SIG-M5 treated with dmso at 0.1 percent for 504 hours (cell line): ENCODE data around the gene EVC2.

Experiments
- DNase-seq: peaks from one replicate; lab custom pipeline; 2025; ENCODE audit not compliant: unreplicated experiment; lab: John Stamatoyannopoulos, UW

EVC2 gene

DNA sequence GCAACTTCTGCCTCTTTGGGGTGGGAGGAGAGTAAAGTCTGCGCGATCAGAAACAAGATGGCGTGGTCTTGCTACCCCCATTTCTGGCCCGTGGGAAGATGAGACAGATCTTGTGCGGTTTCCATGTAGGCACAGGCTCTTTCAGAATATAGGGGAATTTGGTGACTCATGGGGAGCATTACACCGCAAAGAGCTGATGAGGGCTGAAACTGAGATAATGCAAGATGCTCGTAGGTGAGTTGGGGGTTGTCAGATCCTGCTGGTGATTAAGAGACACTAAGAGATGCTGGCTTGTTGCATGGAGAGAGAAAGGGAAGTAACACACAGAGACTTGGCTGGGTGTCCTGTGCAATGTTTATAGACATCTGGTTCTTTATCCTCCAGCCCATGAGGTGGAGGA is 4.2 kb upstream of the EVC2 start:
- DNase-seq = no peak

DNA sequence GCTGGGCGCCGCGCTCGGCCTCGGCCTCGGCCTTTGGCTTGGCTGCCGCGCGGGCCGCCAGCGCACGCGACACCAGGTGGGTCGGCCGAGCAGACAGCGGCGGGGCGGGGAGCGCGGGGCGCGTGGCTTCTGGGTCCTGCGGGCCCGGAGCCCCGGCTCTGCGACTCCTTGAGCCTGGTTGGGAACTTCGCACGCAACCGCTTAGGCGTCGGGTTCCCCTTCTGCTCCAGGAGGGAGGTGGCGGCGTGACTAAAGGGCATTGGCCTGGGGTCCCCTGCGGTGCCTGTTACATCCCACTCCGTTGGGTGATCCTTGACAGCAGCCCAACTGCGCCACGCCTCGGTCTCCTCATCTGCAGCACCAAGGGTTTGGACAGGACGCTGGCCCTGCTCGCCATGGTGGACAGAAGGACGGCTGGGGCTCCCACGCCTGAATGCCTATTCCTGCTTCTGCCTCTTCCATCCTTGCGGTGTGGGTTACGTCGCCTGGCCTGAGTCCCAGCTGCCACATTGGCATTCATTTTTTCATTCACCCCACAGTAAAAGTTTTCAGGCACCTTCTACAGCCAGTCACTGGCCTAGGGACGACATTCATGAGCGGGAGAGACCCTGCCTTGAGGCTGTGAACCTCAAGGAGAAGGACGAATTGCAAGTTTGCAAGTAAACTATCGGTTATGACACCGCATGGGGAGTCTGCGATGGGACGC is 3.3 kb upstream of the EVC2 start:
- DNase-seq = no peak

DNA sequence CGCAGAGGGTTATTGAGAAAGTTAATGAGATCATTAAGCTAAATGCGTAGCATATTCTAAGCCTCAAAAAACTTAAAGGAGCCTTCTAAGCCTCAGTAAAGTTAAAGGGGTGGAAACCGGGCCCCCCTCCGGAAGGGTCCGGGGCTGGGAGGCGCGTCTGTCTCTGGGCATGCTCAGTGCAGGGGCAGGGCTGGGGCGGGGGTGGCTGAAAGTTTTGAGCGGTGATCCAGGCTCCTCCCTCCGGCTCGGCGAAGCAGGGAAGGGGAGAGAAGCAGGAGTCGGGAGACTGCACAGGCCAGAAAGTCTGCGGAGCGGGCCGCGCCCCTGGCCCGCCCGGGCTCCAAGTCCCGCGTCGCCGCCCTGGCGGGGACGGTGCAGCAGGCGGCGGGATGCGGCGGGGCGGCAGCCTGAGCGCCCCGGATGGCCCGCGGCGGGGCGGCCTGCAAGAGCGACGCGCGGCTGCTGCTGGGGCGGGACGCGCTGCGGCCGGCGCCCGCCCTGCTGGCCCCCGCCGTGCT is 2.7 kb upstream of the EVC2 start, which contains the start of gene EVC:
Gene EVC, plus strand, starts transcription at position 241 of the 518 bp plus-strand sequence. Its CDS starts 180 bp downstream, at position 421.
- DNase-seq = no peak

DNA sequence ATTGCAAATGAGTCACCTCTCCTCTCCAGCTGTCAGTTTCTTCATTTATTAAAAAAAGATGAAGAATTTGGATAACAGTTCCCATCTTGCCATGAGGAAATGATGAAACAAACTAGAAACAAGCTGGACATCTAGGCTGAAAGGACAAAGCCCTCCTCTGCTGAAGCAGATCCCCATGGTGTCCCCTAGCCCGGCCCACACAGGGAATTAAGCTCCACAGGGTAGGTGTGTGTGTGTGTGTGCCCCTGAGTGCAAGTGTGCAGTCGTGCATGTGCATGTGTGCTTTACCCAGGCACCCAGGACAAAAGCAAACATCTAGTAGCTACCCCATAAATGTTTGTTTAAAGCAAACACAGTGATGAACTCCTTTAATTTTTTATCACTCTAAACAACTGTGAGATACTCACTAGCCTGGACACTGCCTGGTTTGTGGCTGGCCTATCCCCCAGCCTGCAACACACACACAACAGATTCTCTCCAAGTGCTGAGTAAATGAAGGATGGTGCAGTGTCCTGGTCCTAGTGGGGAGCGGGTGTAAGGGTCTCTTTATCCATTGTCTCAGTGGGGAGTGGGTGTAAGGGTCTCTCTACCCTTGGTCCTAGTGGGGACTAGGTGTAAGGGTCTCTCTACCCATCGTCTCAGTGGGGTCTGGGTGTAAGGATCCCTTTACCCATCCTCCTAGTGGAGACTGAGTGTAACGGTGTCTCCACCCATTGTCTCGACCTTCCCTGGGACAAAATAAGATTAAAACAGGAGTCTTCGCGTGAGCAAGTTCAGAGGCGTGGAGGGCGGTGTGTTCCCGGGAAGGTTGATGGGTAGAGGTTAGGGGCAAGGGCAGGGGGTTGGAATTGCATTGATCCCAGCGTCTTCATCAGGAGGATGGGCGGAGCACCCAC is 2.0 kb upstream of the EVC2 start:
- no peak for DNase-seq

DNA sequence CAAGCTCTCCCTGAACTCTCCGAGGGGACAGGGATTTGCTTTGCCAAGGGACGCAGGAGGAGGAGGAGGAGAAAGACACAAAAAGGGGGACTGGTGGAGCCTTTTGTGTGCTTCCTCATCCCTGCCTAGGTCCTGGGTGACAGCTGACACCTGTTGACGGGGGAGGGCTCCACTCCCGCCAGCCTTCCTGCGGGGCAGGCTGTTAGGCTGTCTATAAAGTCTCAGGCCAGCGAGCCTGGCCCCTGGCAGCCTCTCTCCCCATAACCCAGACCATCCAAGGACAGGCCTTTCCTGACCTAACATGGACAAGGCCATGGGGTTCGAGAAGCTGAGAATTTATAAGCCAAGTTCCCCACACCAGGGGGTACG is 832 bp upstream of the EVC2 start:
- no peak for DNase-seq

DNA sequence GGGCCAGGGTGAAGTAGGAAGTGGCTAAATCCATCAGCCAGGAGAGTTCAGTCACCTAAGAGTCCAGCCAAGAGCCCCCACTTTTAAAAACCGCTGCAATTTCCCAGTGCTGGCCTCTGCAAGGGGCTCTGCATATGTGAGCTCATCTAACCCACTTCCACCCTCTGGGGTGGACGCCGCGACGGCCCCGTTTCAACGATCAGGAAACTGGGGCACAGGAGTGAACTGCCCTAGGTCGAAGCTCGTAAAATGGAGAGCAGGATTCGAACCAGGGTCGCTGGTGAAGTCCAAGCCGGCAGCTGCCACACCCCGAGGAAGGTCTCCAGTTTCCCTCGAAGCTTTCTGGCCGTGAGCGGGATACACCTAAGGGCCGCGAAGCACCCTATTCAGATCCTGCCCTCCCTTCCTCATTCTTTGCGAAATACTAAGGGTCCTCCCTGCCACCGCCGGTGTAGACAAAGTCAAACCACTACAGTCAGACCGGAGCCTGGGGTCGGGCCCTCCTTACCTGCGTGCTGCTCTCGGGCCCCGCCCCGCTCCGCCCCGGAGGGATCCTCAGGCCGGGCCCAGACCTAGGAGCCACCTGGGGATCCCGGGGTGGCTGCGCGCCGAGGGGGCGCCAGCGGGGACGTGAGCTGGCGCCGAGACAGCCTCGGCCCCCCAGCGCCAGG is 446 bp downstream of the EVC2 start:
- DNase-seq = no peak

DNA sequence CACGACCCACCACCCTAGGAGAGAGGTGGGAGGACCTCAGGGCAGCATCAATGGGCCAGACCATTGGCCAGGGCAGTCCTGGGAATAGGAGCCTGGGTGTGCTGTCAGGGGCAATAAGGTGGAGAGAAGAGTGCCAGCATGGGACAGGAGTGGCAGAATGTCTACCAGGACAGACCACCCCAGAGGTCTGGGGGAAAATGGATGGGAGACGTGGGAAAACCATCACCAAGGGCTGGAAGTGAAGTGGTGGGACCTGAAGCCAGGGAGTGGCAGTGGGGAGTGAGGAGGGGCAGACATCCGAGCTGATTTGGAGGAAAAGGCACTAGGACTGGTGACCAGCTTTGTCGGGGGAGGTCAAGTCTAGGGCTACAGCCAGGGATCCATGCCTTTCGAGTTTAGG is 993 bp downstream of the EVC2 start:
- no peak for DNase-seq

DNA sequence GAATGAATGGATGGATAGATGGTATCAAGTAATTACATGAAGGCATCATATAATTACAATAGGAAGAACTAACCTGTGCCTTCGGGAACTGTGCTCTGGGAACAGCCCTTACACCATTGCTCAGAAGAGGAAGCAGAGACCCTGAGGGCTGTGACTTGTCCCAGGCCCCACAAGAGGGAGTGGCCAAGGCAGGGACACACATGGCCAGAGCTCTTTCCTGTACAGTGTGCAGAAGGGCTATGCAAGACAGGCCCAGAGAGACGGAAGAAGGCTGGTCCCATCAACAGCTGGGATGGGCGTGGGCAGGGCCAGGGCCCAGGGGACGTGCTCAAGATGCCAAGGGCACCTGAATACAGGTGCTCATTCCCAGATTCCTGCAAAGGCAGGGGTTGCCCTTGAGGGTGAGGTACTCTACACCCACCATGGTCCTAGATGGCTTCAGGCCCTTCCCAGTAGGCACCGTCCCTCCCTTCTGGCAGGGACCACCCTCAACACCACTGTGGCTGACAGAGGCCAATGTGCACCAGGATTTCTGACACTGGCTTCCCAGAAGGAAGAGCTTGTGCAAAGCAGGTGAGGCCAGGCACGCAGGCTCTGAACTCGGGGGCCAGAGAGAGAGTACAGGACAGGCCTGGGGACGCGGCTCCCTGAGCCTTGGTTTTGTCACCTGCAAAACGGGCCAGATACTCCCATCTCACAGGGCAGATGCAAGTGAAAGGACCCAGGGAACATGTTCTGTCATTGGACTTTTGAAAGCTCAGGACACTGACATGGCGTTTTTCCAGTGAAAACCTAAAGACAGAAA is 1.7 kb downstream of the EVC2 start:
- no peak for DNase-seq

DNA sequence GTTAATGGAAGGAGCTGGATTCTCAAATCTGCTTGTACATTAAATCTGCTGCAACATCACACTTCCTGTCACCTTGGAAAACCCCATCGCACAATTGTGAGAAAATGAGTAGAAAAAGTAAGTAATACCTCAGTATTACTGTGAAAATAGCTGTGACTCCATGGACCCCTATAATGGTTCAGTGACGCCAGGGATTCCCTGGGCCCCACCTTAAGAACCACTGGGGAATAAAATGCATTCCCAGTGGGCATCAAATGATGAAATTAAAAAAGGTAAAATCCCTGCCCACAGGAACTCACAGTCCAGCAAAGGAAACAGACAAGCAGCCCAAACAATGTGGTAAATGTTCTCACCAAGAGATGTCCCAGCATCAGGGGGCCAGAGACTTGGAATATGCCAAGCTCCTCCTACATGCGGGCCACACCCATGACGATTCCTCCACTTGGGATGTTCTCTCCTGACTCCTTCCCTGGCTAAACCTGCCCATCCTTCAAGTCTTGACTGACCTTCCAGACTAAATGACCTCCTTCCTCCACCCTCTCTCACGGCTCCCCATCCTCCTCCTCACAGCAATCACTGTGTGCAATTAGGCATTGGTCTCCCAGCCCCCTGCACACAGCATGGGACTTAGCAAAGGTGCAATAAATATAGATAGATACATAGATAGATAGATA is 2.6 kb downstream of the EVC2 start:
- DNase-seq = no peak

DNA sequence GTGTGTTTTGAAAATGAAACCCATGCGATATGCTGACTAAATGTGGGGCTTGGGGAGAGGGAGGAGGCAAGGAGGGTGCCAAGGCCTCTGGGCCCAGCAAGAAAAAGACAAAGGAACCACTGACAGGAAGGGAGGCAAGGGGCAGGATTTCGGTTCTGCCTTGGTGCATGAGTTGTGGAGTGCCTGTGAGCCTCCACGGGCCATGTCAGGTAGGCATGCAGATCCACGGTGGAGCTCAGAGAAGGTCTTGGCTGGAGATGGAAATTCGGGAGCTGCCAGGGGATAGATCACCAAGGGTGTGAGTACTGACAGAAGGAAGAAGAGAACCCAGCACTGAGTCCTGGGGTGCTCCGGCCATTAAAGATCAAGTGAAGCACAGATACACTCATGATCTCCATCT is 4.1 kb downstream of the EVC2 start:
- no peak for DNase-seq

DNA sequence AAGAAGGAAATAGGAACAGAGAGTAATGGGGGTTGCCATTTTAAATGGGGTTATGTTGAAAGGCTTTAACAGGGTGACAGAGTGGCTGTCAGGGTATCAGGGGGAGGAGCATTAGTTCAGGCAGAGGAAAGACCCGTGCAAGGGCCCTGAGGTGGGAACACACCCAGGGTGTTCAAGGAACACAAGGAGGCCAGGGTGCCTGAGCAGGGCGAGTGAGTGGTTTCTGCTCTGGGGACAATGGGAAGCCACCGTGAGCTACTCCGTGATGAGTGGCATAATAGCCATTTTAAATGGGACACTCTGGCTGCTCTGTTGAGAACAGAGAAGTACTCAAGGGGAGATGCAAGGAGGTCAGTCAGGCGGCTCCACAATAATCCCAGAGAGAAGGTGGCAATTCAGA is 4.5 kb downstream of the EVC2 start:
- no peak for DNase-seq

DNA sequence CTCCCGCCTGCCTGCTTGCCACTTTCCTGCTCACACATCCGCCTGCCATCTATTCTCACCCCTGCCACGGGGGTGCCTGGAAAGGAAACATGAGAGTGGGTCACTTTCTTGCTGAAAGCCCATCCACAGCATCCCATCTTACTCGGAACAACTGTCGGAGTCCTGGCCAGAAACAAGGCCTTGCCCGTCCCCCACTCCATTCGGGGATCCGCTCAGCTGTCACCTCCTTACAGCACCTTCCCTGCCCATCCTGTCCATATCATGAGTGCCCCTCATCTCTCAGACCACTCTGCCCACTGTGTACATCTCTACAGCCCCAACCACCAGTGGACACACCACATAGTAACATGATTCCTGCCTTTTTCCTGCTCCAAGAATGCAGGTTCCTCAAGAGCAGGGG is 6.4 kb downstream of the EVC2 start:
- no peak for DNase-seq

DNA sequence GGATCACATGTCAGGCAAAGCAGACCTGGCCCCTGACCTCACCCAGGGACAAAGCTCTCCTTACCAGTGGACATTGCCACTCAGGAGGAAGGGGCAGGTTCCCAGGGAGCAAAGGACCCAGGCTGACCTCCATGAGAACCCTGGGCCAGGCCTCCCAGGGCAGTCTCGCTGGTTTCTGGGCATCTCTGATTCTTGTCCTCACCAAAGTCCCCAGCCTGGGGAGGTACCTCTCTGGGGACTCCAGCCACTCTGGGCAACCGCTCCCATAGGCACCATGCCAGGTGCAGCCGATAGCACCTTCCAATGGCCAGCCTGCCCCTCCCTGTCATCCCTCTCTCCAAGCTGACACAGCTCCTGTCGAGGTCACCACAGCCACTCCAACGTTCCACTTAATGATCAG is 7.9 kb downstream of the EVC2 start:
- no peak for DNase-seq

DNA sequence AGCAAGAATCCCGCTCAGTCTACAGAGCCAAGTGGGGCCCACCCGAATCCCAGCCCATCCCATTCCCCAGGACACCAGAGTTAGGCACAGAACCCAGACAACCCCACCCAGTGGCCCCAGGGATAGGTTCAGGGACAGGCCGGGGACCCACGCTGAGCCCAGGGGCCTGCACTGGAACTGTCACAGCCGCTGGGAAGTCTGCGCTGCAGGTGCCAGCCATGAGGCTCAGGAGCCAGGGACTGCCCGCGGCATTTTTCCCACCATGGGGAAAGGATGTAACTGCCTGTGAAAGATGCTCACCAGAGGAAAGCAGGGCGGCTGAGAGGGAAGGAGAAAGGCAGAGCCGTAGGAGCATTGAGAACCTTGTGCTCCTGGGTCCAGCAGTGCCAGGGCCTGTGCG is 12.0 kb downstream of the EVC2 start:
- no peak for DNase-seq

DNA sequence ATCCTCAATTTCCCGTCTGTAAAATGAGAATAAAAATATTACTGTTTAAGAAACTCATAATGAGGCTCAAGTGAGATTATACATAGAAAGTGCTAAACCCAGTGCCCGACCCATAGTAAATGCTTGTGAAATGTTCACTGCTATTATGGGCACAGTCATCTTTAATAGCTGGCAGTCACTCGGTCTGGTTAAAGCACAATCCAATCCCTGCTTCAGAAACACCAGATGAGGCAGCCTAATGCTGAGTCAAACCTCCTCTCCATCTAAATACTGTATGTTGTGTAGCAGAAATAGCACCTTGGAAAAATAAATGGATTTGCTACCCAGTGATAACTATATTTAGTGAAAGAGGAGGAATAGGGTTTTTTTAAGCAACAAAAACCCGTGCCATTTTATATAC is 14.5 kb downstream of the EVC2 start:
- DNase-seq = no peak

DNA sequence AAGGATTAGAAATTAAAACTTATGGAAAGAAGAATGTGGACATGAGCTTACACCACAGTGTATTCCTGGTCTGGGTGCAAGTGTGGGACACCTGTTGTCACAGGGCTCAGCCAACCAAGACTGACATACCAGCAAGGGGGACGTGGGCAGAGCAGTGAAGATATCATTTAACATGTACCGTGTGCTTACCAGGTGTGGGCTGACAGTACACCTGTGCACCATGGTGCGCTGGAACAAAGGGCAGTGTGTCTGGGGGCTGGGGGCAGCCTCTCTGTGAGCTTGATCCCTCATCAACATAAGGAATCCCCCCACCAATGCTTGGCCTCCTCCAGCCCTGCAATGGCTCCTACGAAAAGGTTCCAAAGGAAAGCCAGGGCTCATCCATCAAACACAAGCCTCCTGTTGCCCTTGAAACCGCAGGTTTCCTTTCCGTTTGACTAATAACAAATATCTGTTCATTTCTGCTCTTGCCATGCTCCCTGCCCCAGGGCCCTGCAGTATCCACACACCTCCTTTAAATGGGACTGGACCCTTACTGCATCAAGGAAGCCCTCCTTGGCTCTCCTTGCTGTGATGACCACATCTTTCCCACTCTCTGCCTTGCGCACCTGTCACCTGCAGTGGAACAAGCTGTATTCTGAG is 16.7 kb downstream of the EVC2 start:
- DNase-seq = no peak

DNA sequence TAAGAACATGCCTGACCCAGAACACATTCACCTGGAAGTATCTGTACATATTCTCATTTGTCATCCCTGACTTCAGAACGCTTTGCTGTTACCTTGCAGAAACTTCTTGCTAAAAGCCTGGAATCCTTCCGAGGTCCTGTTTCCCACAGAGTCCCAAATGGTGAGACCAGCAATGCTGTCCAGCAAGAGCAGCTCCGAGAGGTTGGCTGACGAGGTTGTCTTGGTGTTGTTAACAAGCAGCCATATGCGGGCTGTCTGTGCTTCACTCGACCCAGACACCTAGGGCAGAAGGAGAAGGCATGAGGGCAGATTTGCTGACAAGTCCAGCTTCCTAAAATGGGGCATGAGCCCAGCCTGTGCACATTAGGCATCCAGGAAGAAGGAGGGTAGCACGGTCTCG is 19.3 kb downstream of the EVC2 start:
- no peak for DNase-seq

DNA sequence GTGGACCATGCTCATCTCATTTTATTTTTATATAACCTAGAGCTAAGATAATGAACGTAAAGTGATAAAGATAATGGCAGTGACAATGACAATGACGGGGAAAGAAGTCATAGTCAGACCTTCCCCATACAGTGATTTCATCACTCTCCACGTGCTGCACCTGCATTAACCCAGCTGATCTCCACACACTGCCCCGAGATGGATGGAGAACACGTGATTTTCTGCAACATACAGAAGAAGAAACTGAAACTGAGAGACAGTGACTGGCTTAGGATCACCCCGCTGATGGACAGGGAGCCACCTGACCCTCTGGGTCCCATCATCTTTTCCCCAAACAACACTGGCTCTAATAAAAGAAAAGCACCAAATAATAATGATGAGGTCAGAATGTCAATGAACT is 22.0 kb downstream of the EVC2 start:
- no peak for DNase-seq

DNA sequence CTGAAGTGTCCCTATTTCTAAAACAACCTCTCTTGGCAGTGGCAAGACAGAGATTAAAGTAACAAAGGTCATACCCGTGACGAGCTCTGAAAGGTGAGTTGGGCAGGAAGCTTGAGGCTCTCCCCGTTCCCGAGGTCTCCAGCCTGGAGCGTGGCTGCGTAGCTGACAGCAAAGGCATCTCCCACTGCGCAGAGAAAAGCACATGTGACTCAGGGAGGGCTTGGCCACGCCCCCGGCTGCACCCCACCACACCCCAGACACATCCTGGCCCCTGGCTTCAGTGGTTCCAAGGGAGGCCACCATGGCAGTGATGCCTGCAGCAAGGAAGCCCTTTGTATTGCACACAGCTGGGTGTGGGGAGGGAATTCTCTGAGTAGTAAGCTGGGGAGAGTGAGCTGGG is 23.1 kb downstream of the EVC2 start:
- DNase-seq = no peak

DNA sequence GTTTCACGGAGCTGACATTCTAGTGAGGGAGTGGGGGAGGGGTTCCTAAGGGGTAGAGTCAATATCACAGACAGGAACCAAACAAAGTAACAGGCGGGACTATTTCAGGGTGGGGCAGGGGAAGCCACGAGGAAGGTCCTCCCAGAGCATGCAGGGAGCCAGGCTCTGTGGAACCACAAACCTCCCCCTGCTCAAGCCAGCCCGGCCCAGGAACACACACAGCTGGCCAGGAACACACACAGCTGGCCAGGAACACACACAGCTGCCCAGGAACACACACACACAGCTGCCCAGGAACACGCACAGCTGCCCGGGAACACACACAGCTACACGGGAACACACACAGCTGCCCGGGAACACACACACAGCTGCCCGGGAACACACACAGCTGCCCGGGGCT is 24.8 kb downstream of the EVC2 start:
- DNase-seq = no peak
